ENCODE data around the gene CFAP299.

Gene CFAP299

DNA sequence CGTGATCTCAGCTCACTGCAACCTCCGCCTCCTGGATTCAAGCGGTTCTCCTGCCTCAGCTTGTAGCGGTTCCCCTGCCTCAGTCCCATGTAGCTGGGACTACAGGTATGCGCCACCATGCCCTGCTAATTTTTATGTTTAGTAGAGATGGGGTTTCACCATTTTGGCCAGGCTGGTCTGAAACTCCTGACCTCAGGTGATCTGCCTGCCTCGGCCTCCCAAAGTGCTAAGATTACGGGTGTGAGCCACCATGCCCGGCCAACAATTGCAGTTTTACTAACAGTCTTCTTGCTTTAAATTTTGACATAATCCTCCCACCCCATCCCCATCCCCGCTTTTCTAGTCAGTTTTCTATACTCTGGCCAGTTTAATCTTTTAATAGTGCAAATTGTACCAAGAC lies 112.0 kb downstream of the CFAP299 start:
- Histone ChIP-seq H3K36me3 (ENCODE audit: control insufficient read depth, insufficient read depth, low read length) (no peaks in the 10 kb centered on the region), H3K27ac (ENCODE audit: low read depth, low read length, severe bottlenecking) (no peak overlapping the region), H3K4me3 (ENCODE audit: extremely low read depth, insufficient read depth, low read length, poor library complexity, severe bottlenecking) (no peak overlapping the region), H3K4me1 (ENCODE audit: control insufficient read depth, insufficient read depth, low read length, poor library complexity, severe bottlenecking) (no peaks in the 10 kb centered on the region), H3K9me3 (ENCODE audit: control insufficient read depth, low read length) (no peaks in the 10 kb centered on the region)
- 87 to 93% methylated on average over 5 to 9 of the region's 9 CpGs for WGBS, 2 experiments (ENCODE audit: insufficient coverage in 2 of 2)

DNA sequence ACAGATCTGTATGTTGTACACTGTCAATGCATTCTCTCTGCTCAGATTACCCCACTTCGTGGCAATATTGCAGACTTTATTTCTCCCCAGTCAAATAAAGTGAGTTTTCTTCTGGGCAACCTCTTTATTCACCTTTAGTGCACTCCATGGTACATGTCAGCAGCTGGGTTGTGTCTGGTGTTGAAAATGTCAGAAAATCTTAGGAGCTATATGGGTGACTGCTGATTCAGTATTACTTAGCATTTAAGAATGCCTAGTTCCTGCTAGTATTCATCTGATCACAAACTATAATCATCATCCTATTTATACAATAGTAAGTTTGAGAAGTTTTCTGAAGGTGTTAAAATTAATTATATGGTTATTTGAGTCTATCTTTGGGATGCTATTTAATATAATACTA lies 112.5 kb downstream of the CFAP299 start:
- Histone ChIP-seq H3K27ac (ENCODE audit: low read depth, low read length, severe bottlenecking) (no peak overlapping the region), H3K36me3 (ENCODE audit: control insufficient read depth, insufficient read depth, low read length) (no peaks in the 10 kb centered on the region), H3K9me3 (ENCODE audit: control insufficient read depth, low read length) (no peaks in the 10 kb centered on the region), H3K4me3 (ENCODE audit: extremely low read depth, insufficient read depth, low read length, poor library complexity, severe bottlenecking) (no peak overlapping the region), H3K4me1 (ENCODE audit: control insufficient read depth, insufficient read depth, low read length, poor library complexity, severe bottlenecking) (no peaks in the 10 kb centered on the region)
- 60% methylated on average over 1 of the region's 1 CpG; no CpG with 5 or more reads in 1 of the 2 experiments for WGBS, 2 experiments (ENCODE audit: insufficient coverage in 2 of 2)

DNA sequence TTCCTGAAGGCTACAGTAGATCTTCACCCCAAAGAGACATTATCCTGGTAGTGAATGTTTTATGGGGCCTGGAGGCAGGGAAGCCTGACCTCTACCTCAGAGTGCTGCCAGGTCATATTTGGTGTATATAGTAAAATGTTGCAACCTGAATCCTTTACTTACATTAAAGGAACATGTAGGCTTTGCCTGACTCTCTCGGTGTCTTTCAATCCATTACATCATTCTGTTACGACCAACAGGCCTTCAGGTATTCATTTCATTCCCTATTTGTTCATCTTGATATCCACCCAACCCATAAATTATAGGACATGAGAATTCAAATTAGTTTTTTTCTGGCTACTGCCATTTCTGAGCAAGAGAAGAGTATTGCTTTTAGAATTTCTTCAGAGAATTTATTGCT lies 116.5 kb downstream of the CFAP299 start:
- WGBS, 2 experiments (ENCODE audit: insufficient coverage in 2 of 2) = 67 to 100% methylated on average over 1 to 2 of the region's 2 CpGs
- no peaks in the 10 kb centered on the region for H3K4me1 ChIP-seq (ENCODE audit: control insufficient read depth, insufficient read depth, low read length, poor library complexity, severe bottlenecking)
- H3K36me3 ChIP-seq (ENCODE audit: control insufficient read depth, insufficient read depth, low read length) = no peaks in the 10 kb centered on the region
- H3K27ac ChIP-seq (ENCODE audit: low read depth, low read length, severe bottlenecking) = no peak overlapping the region
- H3K9me3 ChIP-seq (ENCODE audit: control insufficient read depth, low read length) = no peaks in the 10 kb centered on the region
- no peak overlapping the region for H3K4me3 ChIP-seq (ENCODE audit: extremely low read depth, insufficient read depth, low read length, poor library complexity, severe bottlenecking)

DNA sequence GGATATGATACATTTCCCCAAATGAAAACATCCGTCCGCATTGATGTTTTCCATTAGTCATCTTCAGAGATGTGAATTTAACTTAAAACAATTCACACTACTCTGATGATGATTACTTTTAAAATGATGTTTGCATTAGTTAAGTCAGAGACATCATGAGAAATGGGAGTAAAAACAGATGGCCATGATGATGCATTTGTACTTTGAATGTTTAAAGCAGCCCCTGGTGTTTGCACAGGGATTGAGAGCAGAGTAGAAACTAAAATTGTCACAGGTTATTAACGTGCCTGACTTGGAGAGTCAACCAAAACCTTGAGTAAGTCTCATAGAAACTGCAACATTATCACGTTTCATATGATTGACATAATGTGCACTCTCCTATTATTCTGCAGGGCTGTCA lies 117.2 kb downstream of the CFAP299 start:
- H3K36me3 ChIP-seq (ENCODE audit: control insufficient read depth, insufficient read depth, low read length) = no peaks in the 10 kb centered on the region
- WGBS, 2 experiments (ENCODE audit: insufficient coverage in 2 of 2) = 71 to 83% methylated on average over 1 to 2 of the region's 4 CpGs
- no peaks in the 10 kb centered on the region for H3K4me1 ChIP-seq (ENCODE audit: control insufficient read depth, insufficient read depth, low read length, poor library complexity, severe bottlenecking)
- no peak overlapping the region for H3K4me3 ChIP-seq (ENCODE audit: extremely low read depth, insufficient read depth, low read length, poor library complexity, severe bottlenecking)
- H3K27ac ChIP-seq (ENCODE audit: low read depth, low read length, severe bottlenecking) = no peak overlapping the region
- H3K9me3 ChIP-seq (ENCODE audit: control insufficient read depth, low read length) = no peaks in the 10 kb centered on the region

DNA sequence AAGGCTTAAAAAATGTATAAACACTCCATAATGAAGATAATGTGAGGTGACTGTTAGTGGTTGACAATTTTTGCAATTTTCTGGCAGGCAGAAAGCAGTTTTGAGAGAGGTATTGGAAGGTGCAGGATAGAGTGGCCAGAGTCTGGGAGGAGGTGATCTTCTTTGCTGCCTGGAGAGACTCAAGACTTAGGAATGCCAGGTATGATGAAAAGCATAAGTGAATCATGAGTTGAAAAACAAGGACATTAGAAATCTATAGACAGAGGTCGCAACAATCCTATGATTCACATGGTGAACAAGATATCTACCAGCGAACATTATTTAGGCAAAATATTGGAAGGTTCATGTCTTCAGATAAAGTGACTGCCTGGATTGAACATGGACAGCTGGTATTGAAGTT lies 118.5 kb downstream of the CFAP299 start:
- Histone ChIP-seq H3K9me3 (ENCODE audit: control insufficient read depth, low read length) (no peaks in the 10 kb centered on the region), H3K36me3 (ENCODE audit: control insufficient read depth, insufficient read depth, low read length) (no peaks in the 10 kb centered on the region), H3K27ac (ENCODE audit: low read depth, low read length, severe bottlenecking) (no peak overlapping the region), H3K4me3 (ENCODE audit: extremely low read depth, insufficient read depth, low read length, poor library complexity, severe bottlenecking) (no peak overlapping the region), H3K4me1 (ENCODE audit: control insufficient read depth, insufficient read depth, low read length, poor library complexity, severe bottlenecking) (no peaks in the 10 kb centered on the region)
- 71 to 80% methylated on average over 1 of the region's 2 CpGs for WGBS, 2 experiments (ENCODE audit: insufficient coverage in 2 of 2)

DNA sequence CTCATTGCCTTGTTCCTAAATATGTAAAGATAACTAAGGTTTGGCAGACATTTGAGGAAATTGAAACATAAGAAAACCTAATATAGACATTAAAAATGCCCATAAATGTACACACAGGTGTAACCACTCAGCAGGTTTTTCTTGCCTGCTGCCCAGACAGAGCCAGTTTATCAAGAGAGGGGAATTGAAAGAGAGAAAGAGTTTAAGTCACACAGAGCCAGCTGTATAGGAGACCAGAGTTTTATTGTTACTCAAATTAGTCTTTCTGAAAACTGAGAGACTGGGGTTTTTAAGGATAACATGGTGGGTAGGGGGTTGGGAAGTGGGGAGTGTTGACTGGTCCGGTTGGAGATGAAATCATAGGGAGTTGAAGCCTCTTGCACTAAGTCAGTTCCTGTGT lies 119.0 kb downstream of the CFAP299 start:
- H3K36me3 ChIP-seq (ENCODE audit: control insufficient read depth, insufficient read depth, low read length) = no peaks in the 10 kb centered on the region
- H3K9me3 ChIP-seq (ENCODE audit: control insufficient read depth, low read length) = no peaks in the 10 kb centered on the region
- no peaks in the 10 kb centered on the region for H3K4me1 ChIP-seq (ENCODE audit: control insufficient read depth, insufficient read depth, low read length, poor library complexity, severe bottlenecking)
- WGBS, 2 experiments (ENCODE audit: insufficient coverage in 2 of 2) = 60% methylated on average over 1 of the region's 1 CpG
- H3K27ac ChIP-seq (ENCODE audit: low read depth, low read length, severe bottlenecking) = no peak overlapping the region
- no peak overlapping the region for H3K4me3 ChIP-seq (ENCODE audit: extremely low read depth, insufficient read depth, low read length, poor library complexity, severe bottlenecking)

DNA sequence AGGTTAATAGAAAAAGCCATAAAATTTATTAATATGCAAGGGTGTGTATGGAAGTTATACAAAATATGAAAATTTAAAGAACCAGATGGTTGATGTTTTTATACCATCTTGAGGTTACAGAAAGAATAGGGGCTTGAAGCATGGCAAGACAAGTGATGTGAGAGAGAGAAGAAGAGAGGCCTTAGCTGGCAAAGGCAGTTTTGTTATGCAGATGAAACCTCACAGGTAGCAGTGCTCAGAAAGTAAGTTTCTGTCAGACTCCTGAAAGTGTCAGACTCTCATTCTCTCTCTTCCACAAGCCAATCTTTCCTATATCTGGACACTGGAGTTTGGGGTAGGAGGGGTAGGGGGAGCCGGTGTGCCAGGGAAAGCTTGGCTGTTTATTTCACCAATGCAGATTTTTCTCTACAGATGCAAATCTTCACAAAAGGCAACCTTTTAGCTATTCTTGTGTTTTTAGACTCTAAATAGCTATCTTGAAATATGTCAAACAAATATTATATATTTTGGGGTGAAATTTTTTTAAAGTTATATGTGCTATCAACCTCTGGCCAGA lies 124.5 kb downstream of the CFAP299 start:
- WGBS, 2 experiments (ENCODE audit: insufficient coverage in 2 of 2) = no CpG with 5 or more reads among the region's 1 CpG
- H3K9me3 ChIP-seq (ENCODE audit: control insufficient read depth, low read length) = no peaks in the 10 kb centered on the region
- H3K27ac ChIP-seq (ENCODE audit: low read depth, low read length, severe bottlenecking) = no peak overlapping the region
- no peaks in the 10 kb centered on the region for H3K4me1 ChIP-seq (ENCODE audit: control insufficient read depth, insufficient read depth, low read length, poor library complexity, severe bottlenecking)
- H3K36me3 ChIP-seq (ENCODE audit: control insufficient read depth, insufficient read depth, low read length) = no peaks in the 10 kb centered on the region
- H3K4me3 ChIP-seq (ENCODE audit: extremely low read depth, insufficient read depth, low read length, poor library complexity, severe bottlenecking) = no peak overlapping the region

DNA sequence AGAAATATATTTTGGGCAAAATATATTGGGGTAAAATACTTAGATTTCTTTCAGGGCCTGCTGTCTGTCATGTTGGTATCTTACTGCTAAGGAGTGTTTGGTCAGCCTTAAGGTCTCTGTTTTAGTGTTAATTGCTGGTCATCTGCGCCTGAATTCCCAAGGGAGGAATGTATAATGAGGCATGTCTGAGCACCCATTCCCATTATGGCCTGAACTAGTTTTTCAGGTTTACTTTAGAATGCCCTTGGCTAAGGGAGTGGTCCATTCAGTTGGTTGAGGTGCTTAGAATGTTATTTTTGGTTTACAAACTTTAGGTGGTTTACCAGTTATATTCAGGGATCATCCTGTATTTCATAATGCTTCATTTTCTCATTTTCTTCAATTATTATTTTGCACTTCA lies 125.9 kb downstream of the CFAP299 start:
- Histone ChIP-seq H3K4me3 (ENCODE audit: extremely low read depth, insufficient read depth, low read length, poor library complexity, severe bottlenecking) (no peak overlapping the region), H3K36me3 (ENCODE audit: control insufficient read depth, insufficient read depth, low read length) (no peaks in the 10 kb centered on the region)
- WGBS, 2 experiments (ENCODE audit: insufficient coverage in 2 of 2) = 63% methylated on average over 1 of the region's 1 CpG; no CpG with 5 or more reads in 1 of the 2 experiments

DNA sequence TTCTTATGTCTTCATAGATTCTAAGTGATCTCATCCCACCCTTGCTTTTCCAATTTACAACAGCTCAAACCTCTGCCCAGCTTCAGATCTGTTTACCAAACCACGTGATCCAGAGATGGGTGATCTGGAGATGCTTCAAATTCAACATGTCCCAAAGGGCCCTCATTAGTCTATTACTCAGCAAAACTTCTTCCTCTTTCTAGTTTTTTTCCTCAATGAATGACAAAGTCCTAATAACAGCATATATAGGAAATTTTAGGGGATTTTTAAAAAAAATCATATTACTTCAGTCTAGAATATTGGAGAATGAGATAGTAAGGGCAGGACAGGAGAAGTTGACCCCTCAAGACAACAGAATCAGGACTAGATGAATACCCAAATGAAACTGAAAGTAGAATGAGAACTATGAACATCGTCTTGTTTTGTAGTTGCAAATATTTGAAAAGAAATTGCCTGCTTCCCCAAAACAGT lies 127.1 kb downstream of the CFAP299 start:
- no peak overlapping the region for H3K27ac ChIP-seq (ENCODE audit: low read depth, low read length, severe bottlenecking)
- no peaks in the 10 kb centered on the region for H3K36me3 ChIP-seq (ENCODE audit: control insufficient read depth, insufficient read depth, low read length)
- H3K9me3 ChIP-seq (ENCODE audit: control insufficient read depth, low read length) = no peaks in the 10 kb centered on the region
- no peak overlapping the region for H3K4me3 ChIP-seq (ENCODE audit: extremely low read depth, insufficient read depth, low read length, poor library complexity, severe bottlenecking)
- 85 to 100% methylated on average over 1 to 2 of the region's 2 CpGs for WGBS, 2 experiments (ENCODE audit: insufficient coverage in 2 of 2)
- H3K4me1 ChIP-seq (ENCODE audit: control insufficient read depth, insufficient read depth, low read length, poor library complexity, severe bottlenecking) = no peaks in the 10 kb centered on the region

More for the DNA sequence above, 125.9 kb downstream of the CFAP299 start:
- Histone ChIP-seq H3K9me3 (ENCODE audit: control insufficient read depth, low read length) (no peaks in the 10 kb centered on the region), H3K4me1 (ENCODE audit: control insufficient read depth, insufficient read depth, low read length, poor library complexity, severe bottlenecking) (no peaks in the 10 kb centered on the region), H3K27ac (ENCODE audit: low read depth, low read length, severe bottlenecking) (no peak overlapping the region)

DNA sequence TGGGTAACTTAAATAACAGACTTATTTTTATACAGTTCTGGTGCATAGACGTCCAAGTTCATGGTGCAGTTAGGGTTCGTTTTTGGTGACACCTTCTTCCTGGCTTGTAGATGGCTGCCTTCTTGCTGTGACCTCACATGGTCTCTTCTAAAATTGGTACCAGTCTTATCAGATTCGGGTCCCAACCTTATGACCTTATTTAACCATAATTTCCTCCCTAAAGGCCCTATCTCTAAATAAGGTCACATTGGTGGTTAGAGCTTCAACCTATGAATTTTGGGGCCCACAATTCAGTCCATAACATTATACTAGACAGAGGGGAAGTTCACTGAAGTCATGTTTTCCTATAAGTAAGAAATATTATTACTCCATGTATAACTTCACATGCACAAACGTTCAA lies 128.0 kb downstream of the CFAP299 start:
- Histone ChIP-seq H3K4me1 (ENCODE audit: control insufficient read depth, insufficient read depth, low read length, poor library complexity, severe bottlenecking) (no peaks in the 10 kb centered on the region), H3K27ac (ENCODE audit: low read depth, low read length, severe bottlenecking) (no peak overlapping the region), H3K4me3 (ENCODE audit: extremely low read depth, insufficient read depth, low read length, poor library complexity, severe bottlenecking) (no peak overlapping the region), H3K9me3 (ENCODE audit: control insufficient read depth, low read length) (no peaks in the 10 kb centered on the region), H3K36me3 (ENCODE audit: control insufficient read depth, insufficient read depth, low read length) (no peaks in the 10 kb centered on the region)
- 83 to 92% methylated on average over 2 to 3 of the region's 4 CpGs for WGBS, 2 experiments (ENCODE audit: insufficient coverage in 2 of 2)

DNA sequence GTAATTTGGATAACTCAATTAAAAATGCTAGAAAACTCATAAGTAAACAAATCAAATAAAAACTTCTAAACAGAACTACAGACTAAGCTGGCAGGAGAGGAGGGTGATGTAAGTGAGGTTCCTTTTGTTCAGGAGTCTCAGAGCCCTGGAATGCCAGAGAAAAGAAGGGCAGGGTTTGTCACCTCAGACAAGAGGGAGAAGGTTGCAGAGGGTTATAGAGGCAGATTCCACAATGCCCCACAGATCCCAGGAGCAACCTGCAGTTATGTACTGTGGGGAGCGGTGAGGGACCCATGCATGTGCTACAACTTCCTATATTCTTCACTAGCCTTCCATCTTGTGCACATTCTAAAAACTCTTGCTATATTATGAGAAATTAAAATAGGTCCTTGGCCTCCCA lies 129.7 kb downstream of the CFAP299 start:
- Histone ChIP-seq H3K4me1 (ENCODE audit: control insufficient read depth, insufficient read depth, low read length, poor library complexity, severe bottlenecking) (no peaks in the 10 kb centered on the region), H3K4me3 (ENCODE audit: extremely low read depth, insufficient read depth, low read length, poor library complexity, severe bottlenecking) (no peak overlapping the region), H3K36me3 (ENCODE audit: control insufficient read depth, insufficient read depth, low read length) (no peaks in the 10 kb centered on the region), H3K27ac (ENCODE audit: low read depth, low read length, severe bottlenecking) (no peak overlapping the region), H3K9me3 (ENCODE audit: control insufficient read depth, low read length) (no peaks in the 10 kb centered on the region)
- WGBS, 2 experiments (ENCODE audit: insufficient coverage in 2 of 2) = no CpG with 5 or more reads among the region's 1 CpG
